Astrocyte (in vitro differentiated cells and primary cell): Measurements from ENCODE around the gene OSGIN1. TPM values are rescaled to one million over a fixed set of nuclear protein-coding genes. Genes with fewer than 3 reads are reported as not detected.

ENCODE experiments used
- DNase-seq: peaks from one replicate; pipeline ENCODE4 v3.0.0-alpha.2; 2010; ENCODE audit warnings: low read depth
- FAIRE-seq: peaks from 2 replicates; lab custom pipeline; 2011; peaks lifted over from hg19 to GRCh38; lab: Jason Lieb, UNC
- H2AFZ ChIP-seq: 2 replicates; pipeline ENCODE4 v1.6.0; 2012; ENCODE audit warnings: low read depth, low read length, inconsistent platforms
- H3K27ac ChIP-seq: 2 replicates; pipeline ENCODE4 v1.5.1; 2011; ENCODE audit warnings: low read depth, low read length, inconsistent platforms
- H3K27me3 ChIP-seq: 2 replicates; pipeline ENCODE4 v1.6.0; 2011; ENCODE audit warnings: low read length, inconsistent platforms; ENCODE audit not compliant: insufficient read depth
- H3K36me3 ChIP-seq: 2 replicates; pipeline ENCODE4 v1.5.1; 2011; ENCODE audit warnings: low read length, inconsistent platforms; ENCODE audit not compliant: insufficient read depth
- H3K4me1 ChIP-seq: 2 replicates; pipeline ENCODE4 v1.5.1; 2011; ENCODE audit warnings: low read length, inconsistent platforms; ENCODE audit not compliant: insufficient read depth
- H3K4me2 ChIP-seq: 2 replicates; pipeline ENCODE4 v1.6.0; 2012; ENCODE audit warnings: low read length, inconsistent platforms
- H3K4me3 ChIP-seq: 2 replicates; pipeline ENCODE4 v1.5.1; 2011; ENCODE audit warnings: low read depth, mild to moderate bottlenecking, low read length, inconsistent platforms; ENCODE audit not compliant: insufficient read depth
- H3K79me2 ChIP-seq: 2 replicates; pipeline ENCODE4 v1.6.0; 2012; ENCODE audit warnings: mild to moderate bottlenecking, low read length, inconsistent platforms; ENCODE audit not compliant: insufficient read depth
- H3K9ac ChIP-seq: 2 replicates; pipeline ENCODE4 v1.6.0; 2012; ENCODE audit warnings: mild to moderate bottlenecking, low read length, inconsistent platforms
- H3K9me3 ChIP-seq: 2 replicates; pipeline ENCODE4 v1.5.1; 2012; ENCODE audit warnings: low read depth, mild to moderate bottlenecking, low read length, inconsistent platforms; ENCODE audit not compliant: insufficient read depth
- H4K20me1 ChIP-seq: 2 replicates; pipeline ENCODE4 v1.6.0; 2012; ENCODE audit warnings: low read length, inconsistent platforms; ENCODE audit not compliant: insufficient read depth
- H3K27ac Mint-ChIP-seq: one replicate; pipeline ENCODE4 v1.8.0; 2021; ENCODE audit warnings: mild to moderate bottlenecking, mixed read lengths; ENCODE audit not compliant: unreplicated experiment
- H3K27me3 Mint-ChIP-seq: one replicate; pipeline ENCODE4 v1.8.0; 2021; ENCODE audit warnings: low read depth, mixed read lengths; ENCODE audit not compliant: unreplicated experiment
- H3K36me3 Mint-ChIP-seq: one replicate; pipeline ENCODE4 v1.8.0; 2021; ENCODE audit warnings: low read depth, mixed read lengths; ENCODE audit not compliant: unreplicated experiment
- H3K4me1 Mint-ChIP-seq: one replicate; pipeline ENCODE4 v1.8.0; 2021; ENCODE audit warnings: low read depth, mixed read lengths; ENCODE audit not compliant: unreplicated experiment
- H3K4me3 Mint-ChIP-seq: one replicate; pipeline ENCODE4 v1.8.0; 2021; ENCODE audit warnings: mild to moderate bottlenecking, moderate library complexity, mixed read lengths; ENCODE audit not compliant: unreplicated experiment
- H3K9me3 Mint-ChIP-seq: one replicate; pipeline ENCODE4 v1.8.0; 2021; ENCODE audit warnings: mild to moderate bottlenecking, mixed read lengths; ENCODE audit not compliant: unreplicated experiment
- EZH2 ChIP-seq: IDR thresholded peaks from 2 replicates; pipeline ENCODE4 v1.6.1; 2012; ENCODE audit warnings: mild to moderate bottlenecking, low read length, inconsistent platforms; ENCODE audit not compliant: insufficient read depth
- total RNA-seq: library from RNA; stranded (reverse); gene quantifications from 2 replicates; pipeline ENCODE4 v1.2.1, GENCODE V29; 2021
- TF ChIP-seq, protein P1 (sequence below): IDR thresholded peaks from 2 replicates; pipeline ENCODE4 v1.5.1; 2011; ENCODE audit warnings: low read depth, mild to moderate bottlenecking, inconsistent platforms, low read length, moderate library complexity; ENCODE audit not compliant: insufficient read depth

OSGIN1 gene
- total RNA-seq, 1 donor from 2014 or later, result 0.79 TPM

DNA sequence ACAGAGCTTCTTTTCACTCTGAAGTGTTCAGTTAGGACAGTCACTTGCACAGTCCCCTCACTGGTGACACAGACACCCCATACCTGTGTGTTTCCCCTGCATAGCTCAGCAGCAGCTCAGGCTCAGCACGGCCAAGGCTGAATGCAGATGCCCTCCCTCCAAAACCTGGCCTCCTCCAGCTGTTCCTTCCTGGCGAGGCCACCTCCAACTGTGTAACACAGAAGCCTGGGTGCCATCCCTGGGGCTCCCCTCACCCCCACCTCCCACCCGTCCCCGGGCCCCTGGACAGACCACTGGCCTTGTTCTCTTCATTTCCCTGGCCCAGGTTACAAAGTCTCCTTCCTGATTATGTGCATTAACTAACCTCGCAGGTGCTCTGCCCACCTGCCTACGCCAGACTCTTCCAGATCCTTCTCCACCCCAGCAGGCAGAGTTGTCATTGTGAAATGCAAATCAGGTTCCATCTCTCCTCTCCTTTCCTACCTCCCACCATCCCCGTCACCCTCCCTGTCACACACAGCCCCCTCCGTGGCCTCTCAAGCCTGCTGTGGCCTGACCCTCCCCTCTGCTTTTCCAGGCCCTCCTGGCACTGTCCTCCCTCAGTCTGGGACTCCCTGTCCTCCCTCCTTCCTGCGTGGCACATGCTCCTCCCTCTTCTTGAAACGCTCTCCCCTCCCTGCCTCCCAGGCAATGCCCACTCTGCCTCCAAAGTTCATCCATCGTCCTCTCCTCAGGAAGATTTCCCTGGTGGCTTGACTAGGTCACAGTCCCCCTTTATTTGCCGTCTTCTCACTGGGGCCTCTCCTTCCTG lies 27.7 kb upstream of the OSGIN1 start:
- Histone ChIP-seq H3K36me3 (no peaks in the 10 kb centered on the region), H4K20me1 (no peaks in the 10 kb centered on the region), H3K4me1 (peaks cover 4% of the 10 kb centered on the region), H3K4me2 (no peak overlapping the region), H3K9me3 (no peaks in the 10 kb centered on the region), H2AFZ (no peak overlapping the region), H3K9ac (no peak overlapping the region), H3K27me3 (no peaks in the 10 kb centered on the region), H3K4me3 (no peak overlapping the region), H3K27ac (no peak overlapping the region), H3K79me2 (no peaks in the 10 kb centered on the region)
- FAIRE-seq, result no peak
- peaks cover 15% of the 10 kb centered on the region for H3K36me3 Mint-ChIP-seq
- TF ChIP-seq, protein P1, sequence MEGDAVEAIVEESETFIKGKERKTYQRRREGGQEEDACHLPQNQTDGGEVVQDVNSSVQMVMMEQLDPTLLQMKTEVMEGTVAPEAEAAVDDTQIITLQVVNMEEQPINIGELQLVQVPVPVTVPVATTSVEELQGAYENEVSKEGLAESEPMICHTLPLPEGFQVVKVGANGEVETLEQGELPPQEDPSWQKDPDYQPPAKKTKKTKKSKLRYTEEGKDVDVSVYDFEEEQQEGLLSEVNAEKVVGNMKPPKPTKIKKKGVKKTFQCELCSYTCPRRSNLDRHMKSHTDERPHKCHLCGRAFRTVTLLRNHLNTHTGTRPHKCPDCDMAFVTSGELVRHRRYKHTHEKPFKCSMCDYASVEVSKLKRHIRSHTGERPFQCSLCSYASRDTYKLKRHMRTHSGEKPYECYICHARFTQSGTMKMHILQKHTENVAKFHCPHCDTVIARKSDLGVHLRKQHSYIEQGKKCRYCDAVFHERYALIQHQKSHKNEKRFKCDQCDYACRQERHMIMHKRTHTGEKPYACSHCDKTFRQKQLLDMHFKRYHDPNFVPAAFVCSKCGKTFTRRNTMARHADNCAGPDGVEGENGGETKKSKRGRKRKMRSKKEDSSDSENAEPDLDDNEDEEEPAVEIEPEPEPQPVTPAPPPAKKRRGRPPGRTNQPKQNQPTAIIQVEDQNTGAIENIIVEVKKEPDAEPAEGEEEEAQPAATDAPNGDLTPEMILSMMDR, result no peak
- TF ChIP-seq EZH2, result no peak
- H3K4me1 Mint-ChIP-seq, result peaks cover 3% of the 10 kb centered on the region
- H3K4me3 Mint-ChIP-seq, result no peak overlapping the region
- H3K27me3 Mint-ChIP-seq, result peaks cover 8% of the 10 kb centered on the region
- no peak for DNase-seq
- no peak overlapping the region for H3K27ac Mint-ChIP-seq
- H3K9me3 Mint-ChIP-seq, result peaks cover 2% of the 10 kb centered on the region

DNA sequence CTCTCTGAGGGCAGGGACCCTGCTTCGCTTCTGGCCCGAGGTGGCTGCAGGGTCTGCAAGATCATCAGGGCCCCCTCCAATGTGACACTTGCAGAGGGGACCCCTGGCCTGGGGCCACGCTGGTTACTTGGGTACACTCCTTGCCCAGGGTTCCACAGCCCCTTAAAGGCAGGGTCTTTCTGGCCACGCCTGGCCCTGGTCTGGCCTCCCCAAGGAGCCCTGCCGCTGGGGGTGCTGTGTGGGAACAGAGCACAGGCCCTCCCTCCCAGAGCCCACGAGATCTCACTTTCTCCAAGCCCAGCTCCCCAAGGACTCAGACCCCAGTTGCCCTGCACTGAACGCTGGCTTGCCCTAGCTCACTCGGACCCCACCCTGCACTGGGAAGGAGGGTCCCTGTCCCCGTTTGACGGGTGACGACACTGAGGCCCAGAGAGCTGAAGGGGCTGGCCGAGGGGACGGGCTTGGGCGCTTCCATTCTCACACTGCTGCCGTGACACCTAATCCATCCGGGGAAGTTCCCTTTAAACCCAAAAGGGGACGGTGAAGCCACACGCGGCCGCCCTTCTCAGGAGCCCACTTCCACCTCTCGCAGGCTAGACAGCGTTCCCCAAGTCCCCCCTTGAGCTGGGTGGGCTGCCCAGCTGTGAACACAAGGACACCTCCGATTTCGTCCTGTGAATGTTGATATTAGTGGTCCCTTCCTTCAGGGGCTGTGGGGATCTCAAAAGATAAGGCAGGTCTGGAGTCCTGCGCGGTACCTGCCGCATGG lies 26.9 kb upstream of the OSGIN1 start:
- H3K4me3 Mint-ChIP-seq, result no peak overlapping the region
- Histone ChIP-seq H3K27ac (no peak overlapping the region), H3K4me3 (no peak overlapping the region), H3K27me3 (peaks cover 2% of the 10 kb centered on the region), H3K9me3 (no peaks in the 10 kb centered on the region), H3K4me2 (peak overlapping the region; percentile 82), H3K4me1 (peaks cover 4% of the 10 kb centered on the region), H2AFZ (peak overlapping the region; percentile 59), H4K20me1 (no peaks in the 10 kb centered on the region), H3K36me3 (no peaks in the 10 kb centered on the region), H3K9ac (no peak overlapping the region), H3K79me2 (no peaks in the 10 kb centered on the region)
- H3K9me3 Mint-ChIP-seq, result no peaks in the 10 kb centered on the region
- DNase-seq (no peak), FAIRE-seq (no peak)
- H3K27ac Mint-ChIP-seq, result no peak overlapping the region
- TF ChIP-seq, protein P1, result no peak
- TF ChIP-seq EZH2, result no peak
- peaks cover 3% of the 10 kb centered on the region for H3K4me1 Mint-ChIP-seq
- peaks cover 8% of the 10 kb centered on the region for H3K27me3 Mint-ChIP-seq
- peaks cover 15% of the 10 kb centered on the region for H3K36me3 Mint-ChIP-seq
